CD14-positive monocyte (primary cell): ENCODE results near the gene ZDHHC14. TPM values are rescaled to one million over a fixed set of nuclear protein-coding genes. Genes with fewer than 3 reads are reported as not detected.

Experiments
- DNase-seq, 3 donors: peaks; one replicate each; pipeline ENCODE4 v3.0.0-alpha.2; 2011 to 2022
- H2AFZ ChIP-seq: 2 replicates; pipeline ENCODE4 v1.6.0; 2012; ENCODE audit warnings: mild to moderate bottlenecking, low read depth, low read length, inconsistent platforms; ENCODE audit not compliant: insufficient read depth, poor library complexity, severe bottlenecking
- H3K27ac ChIP-seq, 2 donors: 1 replicate in 1 of 2; 2 replicates in 1 of 2; pipeline ENCODE4 v1.5.1; 2012 to 2013; ENCODE audit warnings: low read length in 2 of 2, control low read depth in 1 of 2, inconsistent platforms in 1 of 2, low read depth in 1 of 2, mild to moderate bottlenecking in 1 of 2
- H3K27me3 ChIP-seq, 2 donors: one replicate each; pipeline versions ENCODE4 v1.6.0 to v1.6.1; 2011 to 2013; ENCODE audit warnings: low read length in 2 of 2; ENCODE audit not compliant: control insufficient read depth in 2 of 2, insufficient read depth in 2 of 2
- H3K36me3 ChIP-seq, 2 donors: replicated peaks in 1 of 2; 1 replicate in 1 of 2; 2 replicates in 1 of 2; pipeline versions ENCODE4 v1.5.1 to v1.6.1; 2012 to 2013; ENCODE audit warnings: low read length in 2 of 2, control low read depth in 1 of 2, inconsistent platforms in 1 of 2, mild to moderate bottlenecking in 1 of 2; ENCODE audit not compliant: insufficient read depth in 2 of 2, control insufficient read depth in 1 of 2
- H3K4me1 ChIP-seq, 2 donors: 1 replicate in 1 of 2; 2 replicates in 1 of 2; pipeline versions ENCODE4 v1.5.1 to v1.6.1; 2012 to 2013; ENCODE audit warnings: low read length in 2 of 2, control low read depth in 1 of 2, inconsistent platforms in 1 of 2, mild to moderate bottlenecking in 1 of 2, moderate library complexity in 1 of 2; ENCODE audit not compliant: insufficient read depth in 2 of 2, control insufficient read depth in 1 of 2
- H3K4me2 ChIP-seq: replicated peaks from 2 replicates; pipeline ENCODE3; 2012; ENCODE audit warnings: low read length, moderate library complexity, mild to moderate bottlenecking; ENCODE audit not compliant: poor library complexity, severe bottlenecking; ENCODE audit errors: extremely low read depth
- H3K4me3 ChIP-seq, 3 experiments: fragments of 200-600 bp in 1 of 3; sonication (generic) in 1 of 3; replicated peaks in 1 of 3; 1 replicate in 2 of 3; 2 replicates in 1 of 3; pipeline ENCODE4 v1.5.1; 2011 to 2013; ENCODE audit warnings: low read length in 3 of 3, mild to moderate bottlenecking in 3 of 3, control low read depth in 2 of 3, low read depth in 2 of 3, inconsistent platforms in 1 of 3, moderate library complexity in 1 of 3
- H3K79me2 ChIP-seq: 2 replicates; pipeline ENCODE4 v1.6.0; 2012; ENCODE audit warnings: mild to moderate bottlenecking, control low read depth, inconsistent platforms, low read length, moderate library complexity; ENCODE audit not compliant: insufficient read depth
- H3K9ac ChIP-seq: 2 replicates; pipeline ENCODE4 v1.6.0; 2017; ENCODE audit warnings: low read length, mild to moderate bottlenecking; ENCODE audit not compliant: insufficient read depth, poor library complexity, severe bottlenecking
- H3K9me3 ChIP-seq, 2 donors: replicated peaks in 1 of 2; 1 replicate in 1 of 2; 2 replicates in 1 of 2; pipeline versions ENCODE4 v1.5.1 to v1.6.1; 2012 to 2013; ENCODE audit warnings: low read length in 2 of 2, control low read depth in 1 of 2; ENCODE audit not compliant: control insufficient read depth in 1 of 2, insufficient read depth in 1 of 2
- H4K20me1 ChIP-seq: 2 replicates; pipeline ENCODE4 v1.6.0; 2012; ENCODE audit warnings: mild to moderate bottlenecking, low read length, control low read depth, moderate library complexity; ENCODE audit not compliant: insufficient read depth
- H3K27ac Mint-ChIP-seq, 7 donors: one replicate each; pipeline ENCODE4 v1.8.0; 2020; ENCODE audit warnings: mild to moderate bottlenecking in 7 of 7, mixed read lengths in 7 of 7, moderate library complexity in 6 of 7, inconsistent platforms in 2 of 7
- H3K27me3 Mint-ChIP-seq, 3 donors: one replicate each; pipeline ENCODE4 v1.8.0; 2021 to 2022; ENCODE audit warnings: low read depth in 3 of 3, mild to moderate bottlenecking in 3 of 3, mixed read lengths in 3 of 3, moderate library complexity in 3 of 3, inconsistent platforms in 1 of 3
- H3K36me3 Mint-ChIP-seq, 2 donors: one replicate each; pipeline ENCODE4 v1.8.0; 2020; ENCODE audit warnings: mixed read lengths in 2 of 2, inconsistent platforms in 1 of 2, mild to moderate bottlenecking in 1 of 2
- H3K4me1 Mint-ChIP-seq: one replicate; pipeline ENCODE4 v1.8.0; 2020; ENCODE audit warnings: mild to moderate bottlenecking, mixed read lengths
- H3K4me3 Mint-ChIP-seq, 2 donors: one replicate each; pipeline ENCODE4 v1.8.0; 2020; ENCODE audit warnings: mild to moderate bottlenecking in 2 of 2, mixed read lengths in 2 of 2, moderate library complexity in 1 of 2
- H3K9me3 Mint-ChIP-seq, 7 donors: one replicate each; pipeline ENCODE4 v1.8.0; 2020 to 2022; ENCODE audit warnings: mixed read lengths in 7 of 7, mild to moderate bottlenecking in 6 of 7, moderate library complexity in 6 of 7, inconsistent platforms in 2 of 7
- CTCF ChIP-seq: fragments of 200-600 bp; IDR thresholded peaks from one replicate; pipeline ENCODE4 v1.8.0; 2022; ENCODE audit warnings: antibody characterized with exemption, mild to moderate bottlenecking
- WGBS: methylation state at CpG from one replicate; pipeline ENCODE4 v1.1.5; 2013; ENCODE audit warnings: missing lambda C conversion rate; ENCODE audit not compliant: insufficient coverage; 5-methylcytosine and 5-hydroxymethylcytosine counted together
- intact Hi-C, 2 donors: fragments of 100-400 bp; cut with micrococcal nuclease; formaldehyde crosslinking; loops; one replicate each; pipeline versions ENCODE4 v1.15.0 to v1.15.1; 2023
- polyA plus RNA-seq, 3 donors: library from polyadenylated mRNA; depleted of rRNA in 1 of 3; unstranded in 2 of 3; stranded (reverse) in 1 of 3; fragments of 300-500 nt in 2 of 3; fragments of >200 nt in 1 of 3; fragmentation: Illumina TruSeq in 2 of 3; gene quantifications; 1 replicate in 2 of 3; 2 replicates in 1 of 3; pipeline ENCODE4 v1.2.3, GENCODE V29; 2012 to 2021

Gene ZDHHC14
- polyA plus RNA-seq, 3 donors: 0.30 to 1.7 (median 0.93) TPM

- Mint-ChIP-seq H3K4me1 (peaks cover 25% of the 10 kb centered on the region), H3K9me3 (peaks cover 0 to 3% (median 0%) of the 10 kb centered on the region in 7 donors), H3K4me3 (no peak overlapping the region), H3K36me3 (peaks cover 0 to 8% of the 10 kb centered on the region in 2 donors), H3K27ac (peak overlapping the region in 1 of 7 donors; percentile 20), H3K27me3 (peaks cover 0 to 7% (median 2%) of the 10 kb centered on the region in 3 donors)
- Histone ChIP-seq H3K79me2 (no peaks in the 10 kb centered on the region), H4K20me1 (no peaks in the 10 kb centered on the region), H3K36me3 (no peaks in the 10 kb centered on the region), H3K27me3 (no peaks in the 10 kb centered on the region), H3K4me2 (no peak overlapping the region), H3K9ac (no peak overlapping the region), H3K27ac (no peak overlapping the region), H3K4me3 (no peak overlapping the region), H3K4me1 (peaks cover 12 to 14% of the 10 kb centered on the region in 2 donors), H2AFZ (no peak overlapping the region), H3K9me3 (no peaks in the 10 kb centered on the region)
- no peak for TF ChIP-seq CTCF
- WGBS: 97% methylated on average over 8 of the region's 17 CpGs
- no peak for DNase-seq
- intact Hi-C loops: no loop called here
These were observed 179.9 kb downstream of the ZDHHC14 start for GRCh38 chr6:157560691-157561413.

- Histone ChIP-seq H3K36me3 (no peaks in the 10 kb centered on the region), H3K4me2 (no peak overlapping the region), H3K4me1 (peaks cover 12 to 14% of the 10 kb centered on the region in 2 donors), H3K9ac (no peak overlapping the region), H4K20me1 (no peaks in the 10 kb centered on the region), H3K4me3 (no peak overlapping the region), H3K9me3 (no peaks in the 10 kb centered on the region), H3K27ac (no peak overlapping the region), H2AFZ (no peak overlapping the region), H3K27me3 (no peaks in the 10 kb centered on the region), H3K79me2 (no peaks in the 10 kb centered on the region)
- intact Hi-C loops: no loop called here
- Mint-ChIP-seq H3K27ac (peak overlapping the region in 1 of 7 donors; percentile 31), H3K36me3 (peaks cover 0 to 8% of the 10 kb centered on the region in 2 donors), H3K4me3 (no peak overlapping the region), H3K9me3 (peaks cover 0 to 3% (median 0%) of the 10 kb centered on the region in 7 donors), H3K27me3 (peaks cover 0 to 5% (median 0%) of the 10 kb centered on the region in 3 donors), H3K4me1 (peaks cover 23% of the 10 kb centered on the region)
- no peak for DNase-seq
- WGBS: 100% methylated on average over 2 of the region's 8 CpGs
- TF ChIP-seq CTCF: no peak
These were observed 180.4 kb downstream of the ZDHHC14 start for GRCh38 chr6:157561414-157561790.
